NB4 (cell line): ENCODE measurements around the gene CREB3L4.
"Not testable (repeated sequence)": the region's sequence is repeated elsewhere in the genome, so short reads cannot be mapped to it uniquely, and the experiment has no call there.

ENCODE experiments used
- DNase-seq: peaks from one replicate; pipeline ENCODE4 v3.0.0; 2010; ENCODE audit warnings: low read depth
- H3K4me3 ChIP-seq: one replicate; pipeline ENCODE4 v1.5.1; 2011; ENCODE audit warnings: mild to moderate bottlenecking, low read depth, low read length, moderate library complexity
- CTCF ChIP-seq: IDR thresholded peaks from one replicate; pipeline ENCODE4 v1.5.1; 2012; ENCODE audit warnings: low read depth, low read length
- MYC ChIP-seq: IDR thresholded peaks from 2 replicates; pipeline ENCODE4 v1.6.1; 2011; ENCODE audit warnings: low read depth, low read length
- POLR2A ChIP-seq: IDR thresholded peaks from 2 replicates; pipeline ENCODE4 v1.6.1; 2011; ENCODE audit warnings: mild to moderate bottlenecking; ENCODE audit not compliant: insufficient read length; ENCODE audit errors: extremely low read depth
- TF ChIP-seq, protein P1 (sequence below): IDR thresholded peaks from 2 replicates; pipeline ENCODE4 v1.6.1; 2011; ENCODE audit warnings: low read depth, low read length

CREB3L4 gene

GRCh38 chr1:153991151-153991630 lies 23.5 kb downstream of the CREB3L4 start:
- TF ChIP-seq POLR2A, result no peak
- TF ChIP-seq MYC, result no peak
- TF ChIP-seq CTCF, result no peak
- TF ChIP-seq, protein P1, sequence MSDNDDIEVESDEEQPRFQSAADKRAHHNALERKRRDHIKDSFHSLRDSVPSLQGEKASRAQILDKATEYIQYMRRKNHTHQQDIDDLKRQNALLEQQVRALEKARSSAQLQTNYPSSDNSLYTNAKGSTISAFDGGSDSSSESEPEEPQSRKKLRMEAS, result no peak
- H3K4me3 ChIP-seq, result peak overlapping the region; percentile 97

DNA sequence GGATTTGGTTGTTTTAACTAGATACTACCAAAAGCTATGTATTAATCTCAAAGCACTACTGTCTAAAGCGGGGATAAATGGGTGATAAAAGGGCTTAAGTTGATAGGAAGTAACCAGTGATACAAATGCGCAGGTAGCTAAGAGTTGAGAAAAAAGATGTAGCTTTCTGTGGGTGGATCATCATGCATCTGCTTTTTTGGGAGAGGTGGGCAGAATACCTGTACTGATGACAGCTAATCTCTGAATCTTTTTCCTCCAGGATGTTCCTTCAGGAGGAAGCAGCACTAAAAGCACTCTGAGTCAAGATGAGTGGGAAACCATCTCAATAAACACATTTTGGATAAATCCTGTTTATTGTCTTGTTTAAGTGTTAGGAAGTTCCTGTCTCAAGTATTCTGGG lies 24.1 kb downstream of the CREB3L4 start:
- H3K4me3 ChIP-seq, result peak overlapping the region; percentile 97
- no peak for DNase-seq
- TF ChIP-seq POLR2A (no peak), CTCF (no peak), MYC (no peak)
- TF ChIP-seq, protein P1, result no peak

More at GRCh38 chr1:153991151-153991630, 23.5 kb downstream of the CREB3L4 start:
- no peak for DNase-seq

DNA sequence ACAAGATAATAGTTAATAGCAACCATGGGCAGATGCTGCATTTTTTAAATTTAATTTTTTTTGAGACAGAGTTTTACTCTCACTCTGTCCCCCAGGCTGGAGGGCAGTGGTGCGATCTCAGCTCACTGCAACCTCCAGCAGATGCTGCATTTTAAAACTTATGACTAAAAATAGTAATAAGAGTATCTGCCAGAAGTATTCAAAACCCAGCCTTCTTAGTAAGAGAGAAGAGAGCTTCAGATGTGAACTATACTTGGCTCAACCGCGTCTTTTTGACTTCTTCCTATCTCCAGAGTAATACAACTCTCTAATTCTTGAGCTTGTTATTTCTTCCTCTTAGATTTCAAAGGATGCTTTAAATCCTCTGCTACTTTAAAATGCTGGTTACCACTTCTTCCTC lies 27.5 kb downstream of the CREB3L4 start:
- DNase-seq, result no peak
- H3K4me3 ChIP-seq, result no peak overlapping the region
- TF ChIP-seq, protein P1, result no peak
- TF ChIP-seq MYC (no peak), CTCF (no peak), POLR2A (no peak)

GRCh38 chr1:153995640-153996039 lies 27.9 kb downstream of the CREB3L4 start:
- TF ChIP-seq, protein P1, result no peak
- TF ChIP-seq POLR2A, result no peak
- no peak for TF ChIP-seq CTCF
- TF ChIP-seq MYC, result no peak
- no peak for DNase-seq
- no peak overlapping the region for H3K4me3 ChIP-seq

DNA sequence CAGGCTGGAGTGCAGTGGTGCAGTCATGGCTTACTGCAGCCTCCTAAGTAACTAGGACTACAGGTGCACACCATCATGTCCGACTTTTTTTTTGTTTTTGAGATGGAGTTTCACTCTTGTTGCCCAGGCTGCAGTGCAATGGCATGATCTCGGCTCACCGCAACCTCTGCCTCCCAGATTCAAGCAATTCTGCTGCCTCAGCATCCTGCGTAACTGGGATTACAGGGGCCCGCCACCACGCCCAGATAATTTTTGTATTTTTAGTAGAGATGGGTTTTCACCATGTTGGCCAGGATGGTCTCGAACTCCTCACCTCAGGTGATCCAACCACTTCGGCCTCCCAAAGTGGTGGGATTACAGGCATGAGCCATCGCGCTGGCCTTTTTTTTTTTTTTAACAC lies 29.2 kb downstream of the CREB3L4 start:
- H3K4me3 ChIP-seq, DNase-seq: not testable (repeated sequence)

GRCh38 chr1:154000420-154000819 lies 32.7 kb downstream of the CREB3L4 start:
- TF ChIP-seq MYC, result no peak
- no peak for TF ChIP-seq CTCF
- TF ChIP-seq, protein P1, result no peak
- TF ChIP-seq POLR2A, result no peak
- no peak overlapping the region for H3K4me3 ChIP-seq
- DNase-seq, result no peak
